ENCODE results near the gene ACKR2. TPM values are rescaled to one million over a fixed set of nuclear protein-coding genes. Genes with fewer than 3 reads are reported as not detected.

ACKR2 gene
- total and polyA plus RNA-seq, 2 of the 13 experiments (the other 11 are each of a cell fraction or from before 2014, with no cell fraction given): 1.1 to 1.9 TPM

DNA sequence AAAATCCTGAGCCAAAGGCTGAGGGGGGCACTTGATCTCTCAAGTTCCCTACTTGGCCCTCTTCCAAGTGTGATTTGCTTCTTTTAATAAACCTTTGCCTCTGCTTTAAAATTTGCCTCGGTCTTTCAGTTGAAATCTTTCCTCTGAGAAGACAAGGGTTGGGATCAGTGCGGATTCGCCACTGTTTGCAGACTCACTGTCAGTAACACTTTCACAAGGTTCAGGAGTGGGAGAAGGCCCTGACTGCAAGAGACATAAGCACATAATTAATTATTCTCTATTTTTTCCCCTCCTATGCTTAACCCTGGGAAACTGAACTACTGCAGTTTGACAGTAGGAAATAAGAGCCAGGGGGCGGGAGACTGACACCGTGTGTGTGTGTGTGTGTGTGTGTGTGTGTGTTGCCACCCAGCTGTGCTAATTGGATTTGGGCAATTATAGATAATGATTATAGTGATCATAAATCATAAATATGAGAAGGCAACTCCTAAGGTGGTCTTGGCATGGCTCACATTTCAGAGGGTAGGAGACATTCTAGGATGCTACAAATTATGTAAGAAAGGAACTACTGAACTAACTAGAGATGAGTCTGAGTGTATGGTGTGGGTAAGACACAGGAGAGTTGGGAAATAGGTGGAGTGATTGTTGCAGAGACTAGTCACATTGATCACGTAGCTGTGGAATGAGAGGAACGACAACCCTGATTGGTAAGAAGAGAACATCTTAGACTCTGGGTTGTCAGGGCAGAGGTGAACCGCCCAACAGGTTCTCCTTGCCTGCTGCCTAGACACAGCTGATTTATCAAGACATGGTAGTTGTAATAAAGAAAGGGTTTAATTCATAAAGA, 91.2 kb downstream of the ACKR2 start:
- no peak overlapping the region for H2AFZ ChIP-seq (ENCODE audit: low read length)
- intact Hi-C loops (cut with micrococcal nuclease; ENCODE audit: unreplicated experiment): no loop called here
- peaks cover 18% of the 10 kb centered on the region for H3K4me1 ChIP-seq (ENCODE audit: insufficient read depth, low read length)
- in situ Hi-C loops (cut with HindIII; ENCODE audit: extremely low pct_ligation_motif_present, low pct_unique_long_range_greater_than_20kb): no loop called here
- ChIA-PET CTCF (ENCODE audit: low intra/inter-chr PET ratio, low total read pairs) (no interaction called here), POLR2A (no interaction called here)
- H3K36me3 ChIP-seq (replicated peaks in 1 of 2; ENCODE audit: control insufficient read depth in 1 of 2, insufficient read depth in 2 of 2, low read length in 2 of 2): no peaks in the 10 kb centered on the region
- H3K9ac ChIP-seq (ENCODE audit: insufficient read depth, low read depth, low read length): no peak overlapping the region
- H3K79me2 ChIP-seq (ENCODE audit: insufficient read depth, low read length): no peaks in the 10 kb centered on the region
- ATAC-seq (no peak), DNase-seq (ENCODE audit: low spot score) (no peak), FAIRE-seq (no peak)
- BruUV-seq (replicated peaks): no TSS peak
- TF ChIP-seq REL (CRISPR knock-in tag; conservative IDR thresholded peaks at IDR 0.05) (no peak), RFXAP (CRISPR knock-in tag; IDR thresholded peaks at IDR 0.05; ENCODE audit: borderline replicate concordance) (no peak), JUNB (CRISPR knock-in tag; IDR thresholded peaks at IDR 0.05; ENCODE audit: borderline replicate concordance) (no peak), ZNF562 (CRISPR knock-in tag; IDR thresholded peaks at IDR 0.05; ENCODE audit: borderline replicate concordance) (no peak), ZC3H4 (CRISPR knock-in tag; IDR thresholded peaks at IDR 0.05; ENCODE audit: borderline replicate concordance) (no peak), DPF2 (CRISPR knock-in tag; IDR thresholded peaks at IDR 0.05; ENCODE audit: borderline replicate concordance, low read depth) (no peak), HMG20A (CRISPR knock-in tag; IDR thresholded peaks at IDR 0.05; ENCODE audit: borderline replicate concordance) (no peak), ZSCAN30 (CRISPR knock-in tag; IDR thresholded peaks at IDR 0.05) (no peak)
- WGBS (ENCODE audit: low lambda C conversion rate): 55% methylated on average over 8 of the region's 8 CpGs
- H3K27me3 ChIP-seq (ENCODE audit: control insufficient read depth in 1 of 2, insufficient read depth in 2 of 2, low read length in 2 of 2): peaks cover 0 to 10% of the 10 kb centered on the region in 2 experiments; a peak in 2 of 5 replicates
- no peak overlapping the region for H3K27ac ChIP-seq (ENCODE audit: extremely low read length, insufficient read depth, low read length)
- no peak overlapping the region for H3K4me2 ChIP-seq (ENCODE audit: low read depth, low read length)
- H3K9me3 ChIP-seq (ENCODE audit: low read length): no peaks in the 10 kb centered on the region
- no peak overlapping the region for H3K4me3 ChIP-seq (replicated peaks in 1 of 3; ENCODE audit: insufficient read depth in 1 of 3, low read depth in 2 of 3, low read length in 3 of 3)
- no peaks in the 10 kb centered on the region for H4K20me1 ChIP-seq (ENCODE audit: insufficient read depth, low read length)

DNA sequence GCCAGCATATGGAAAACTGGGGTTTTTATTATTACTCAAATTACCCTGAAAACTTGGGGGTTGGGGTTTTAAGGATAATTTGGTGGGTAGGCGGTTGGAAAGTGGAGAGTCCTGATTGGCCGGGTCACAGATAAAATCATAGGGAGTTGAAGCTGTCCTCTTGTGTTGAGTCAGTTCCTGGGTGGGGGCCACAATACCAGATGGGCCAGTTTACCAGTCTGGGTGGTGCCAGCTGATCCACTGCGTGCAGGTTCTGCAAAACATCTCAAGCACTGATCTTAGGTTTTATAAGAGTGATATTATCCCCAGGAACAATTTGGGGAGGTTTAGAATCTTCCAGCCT, 91.8 kb downstream of the ACKR2 start:
- no peaks in the 10 kb centered on the region for H3K79me2 ChIP-seq (ENCODE audit: insufficient read depth, low read length)
- FAIRE-seq (no peak), ATAC-seq (no peak), DNase-seq (ENCODE audit: low spot score) (no peak)
- POLR2A ChIA-PET: no interaction called here
- intact Hi-C loops (cut with micrococcal nuclease; ENCODE audit: unreplicated experiment): no loop called here
- CTCF ChIA-PET (ENCODE audit: low intra/inter-chr PET ratio, low total read pairs): no interaction called here
- no peak overlapping the region for H3K27ac ChIP-seq (ENCODE audit: extremely low read length, insufficient read depth, low read length)
- no peak overlapping the region for H2AFZ ChIP-seq (ENCODE audit: low read length)
- no peaks in the 10 kb centered on the region for H3K36me3 ChIP-seq (replicated peaks in 1 of 2; ENCODE audit: control insufficient read depth in 1 of 2, insufficient read depth in 2 of 2, low read length in 2 of 2)
- no peak overlapping the region for H3K4me3 ChIP-seq (replicated peaks in 1 of 3; ENCODE audit: insufficient read depth in 1 of 3, low read depth in 2 of 3, low read length in 3 of 3)
- in situ Hi-C loops (cut with HindIII; ENCODE audit: extremely low pct_ligation_motif_present, low pct_unique_long_range_greater_than_20kb): no loop called here
- H3K9me3 ChIP-seq (ENCODE audit: low read length): no peaks in the 10 kb centered on the region
- H3K27me3 ChIP-seq (ENCODE audit: control insufficient read depth in 1 of 2, insufficient read depth in 2 of 2, low read length in 2 of 2): peaks cover 0 to 13% of the 10 kb centered on the region in 2 experiments; a peak in 3 of 5 replicates
- no peaks in the 10 kb centered on the region for H4K20me1 ChIP-seq (ENCODE audit: insufficient read depth, low read length)
- H3K4me2 ChIP-seq (ENCODE audit: low read depth, low read length): no peak overlapping the region
- 52% methylated on average over 2 of the region's 3 CpGs for WGBS (ENCODE audit: low lambda C conversion rate)
- no TSS peak for BruUV-seq (replicated peaks)
- H3K9ac ChIP-seq (ENCODE audit: insufficient read depth, low read depth, low read length): no peak overlapping the region
- H3K4me1 ChIP-seq (ENCODE audit: insufficient read depth, low read length): peaks cover 13% of the 10 kb centered on the region
- TF ChIP-seq BHLHE40 (IDR thresholded peaks at IDR 0.05; ENCODE audit: low read length) (no peak), FOXO1 (CRISPR knock-in tag; IDR thresholded peaks at IDR 0.05) (no peak), ZNF879 (CRISPR knock-in tag; IDR thresholded peaks at IDR 0.05) (no peak), ZNF362 (CRISPR knock-in tag; IDR thresholded peaks at IDR 0.05; ENCODE audit: borderline replicate concordance) (no peak), ZBTB44 (CRISPR knock-in tag; IDR thresholded peaks at IDR 0.05) (no peak), ZNF34 (CRISPR knock-in tag; IDR thresholded peaks at IDR 0.05; ENCODE audit: borderline replicate concordance) (no peak), ZNF775 (CRISPR knock-in tag; IDR thresholded peaks at IDR 0.05; ENCODE audit: borderline replicate concordance) (no peak), SAFB2 (CRISPR knock-in tag; IDR thresholded peaks at IDR 0.05; ENCODE audit: borderline replicate concordance, low read depth) (no peak), CEBPG (CRISPR knock-in tag; IDR thresholded peaks at IDR 0.05) (no peak), MYC (CRISPR knock-in tag; IDR thresholded peaks at IDR 0.05; ENCODE audit: borderline replicate concordance) (no peak)
